AML-193 (cell line): Measurements from ENCODE around the gene TUT1.
"Not testable (repeated sequence)": the region's sequence is repeated elsewhere in the genome, so short reads cannot be mapped to it uniquely, and the experiment has no call there.

Source experiments
- DNase-seq, 2 experiments: peaks; one replicate each; lab custom pipeline; 2025; lab: John Stamatoyannopoulos, UW

TUT1 gene

DNA sequence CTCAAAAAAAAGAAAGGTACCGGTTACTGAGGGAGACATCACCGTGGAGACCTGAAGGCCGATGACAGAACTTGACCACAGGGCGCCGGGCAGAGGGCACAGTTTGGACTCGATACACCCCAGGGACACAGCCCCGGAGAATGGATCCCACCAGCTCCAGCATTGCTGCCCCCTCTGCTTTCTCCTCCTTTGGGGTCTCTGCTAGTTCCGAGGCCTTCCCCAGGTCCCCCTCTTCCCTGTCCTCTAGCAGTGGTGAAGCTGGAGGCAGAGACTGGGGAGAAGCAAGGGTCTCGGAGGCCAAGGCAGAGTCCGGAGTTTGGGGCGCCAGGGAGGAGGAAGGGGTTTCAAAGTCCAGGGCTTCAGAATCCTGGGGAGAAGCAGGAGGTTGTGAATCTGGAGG, 12.8 kb downstream of the TUT1 start:
- DNase-seq, result no peak

DNA sequence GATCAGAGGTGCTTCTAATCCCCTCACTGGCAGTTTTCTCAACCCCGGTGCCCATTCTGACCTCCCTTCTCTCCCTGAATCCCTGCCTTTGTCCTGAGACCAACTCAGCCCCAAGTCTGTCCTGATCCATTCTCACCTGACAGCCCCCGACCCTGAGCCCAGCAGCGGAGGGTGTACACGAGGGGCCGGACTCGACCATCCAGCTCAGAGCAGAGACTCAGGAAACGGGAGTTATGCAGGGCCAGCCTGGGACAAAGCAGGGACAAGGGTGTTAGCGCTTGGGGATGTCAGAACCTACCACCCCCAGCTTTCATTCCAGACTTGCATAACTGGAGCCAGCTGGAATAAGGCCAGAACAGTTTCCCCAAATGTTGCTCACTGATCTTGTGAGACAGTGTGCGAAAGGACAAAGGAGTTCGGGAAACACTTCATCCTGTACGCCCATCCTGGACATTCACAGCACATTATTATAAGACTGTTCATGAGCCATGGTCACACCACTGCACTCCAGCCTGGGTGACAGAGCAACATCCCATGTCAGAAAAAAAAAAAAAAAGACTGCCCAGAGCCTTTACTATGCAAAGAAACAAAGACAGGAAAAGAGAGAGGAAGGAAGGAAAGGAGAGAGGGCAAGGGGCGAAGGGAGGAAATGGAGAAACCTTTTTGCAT, 14.1 kb downstream of the TUT1 start:
- DNase-seq, result no peak

GRCh38 chr11:62575837-62576236, 15.5 kb downstream of the TUT1 start:
- DNase-seq, result no peak

DNA sequence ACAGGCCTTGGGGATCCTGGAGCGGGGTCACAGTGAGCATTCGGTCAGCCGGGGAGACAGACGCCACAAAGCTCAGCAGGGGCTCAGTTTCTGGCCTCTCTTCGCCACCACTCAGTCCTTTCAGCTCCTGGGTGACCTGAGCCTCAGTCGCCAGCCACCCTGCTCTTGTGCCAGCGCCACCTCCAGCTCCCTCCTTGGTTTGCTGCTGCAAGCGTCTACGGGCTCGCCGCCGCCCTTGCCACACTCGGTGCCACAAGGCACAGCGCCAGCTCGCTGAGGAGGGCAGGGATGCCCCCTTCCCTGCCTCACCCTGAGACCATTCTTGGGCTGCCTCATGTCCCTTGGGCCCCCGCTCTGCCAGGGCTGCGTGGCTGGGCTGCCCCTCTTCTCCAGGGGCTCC, 16.2 kb downstream of the TUT1 start:
- no peak for DNase-seq

DNA sequence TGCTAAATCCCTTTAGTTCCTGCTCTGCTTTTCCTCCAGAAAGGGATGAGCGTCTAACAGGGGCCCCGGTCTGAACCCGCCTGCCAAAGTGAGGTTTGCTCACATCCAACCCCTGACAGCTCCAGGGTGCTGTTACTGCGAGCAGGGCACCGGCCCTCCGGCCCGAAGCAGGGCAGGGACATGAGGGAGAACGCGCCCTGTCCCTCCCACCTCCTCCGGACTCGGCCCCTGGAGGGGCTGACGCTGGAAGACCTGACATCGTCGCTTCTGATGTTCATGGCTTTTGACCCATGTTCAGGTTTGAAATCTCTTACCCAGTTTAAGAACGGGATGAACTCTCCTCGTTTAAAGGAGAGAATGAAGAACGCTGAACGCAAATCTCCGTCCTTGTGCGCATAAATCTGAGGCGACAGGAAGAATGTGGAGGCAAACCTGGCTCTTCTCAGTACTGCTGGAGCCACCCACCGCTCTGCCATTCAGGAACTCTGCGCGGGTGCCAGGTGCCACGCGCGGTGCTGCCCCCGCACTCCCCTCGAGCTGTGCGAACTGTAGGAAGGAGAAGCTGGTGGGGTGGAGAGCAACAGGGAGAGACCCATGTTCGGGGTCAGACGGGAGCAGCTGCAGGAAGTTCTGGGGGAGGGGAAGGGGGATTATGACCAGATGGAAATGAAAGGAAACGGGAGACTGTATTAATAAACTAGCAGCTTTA, 16.8 kb downstream of the TUT1 start:
- no peak for DNase-seq

- DNase-seq, result peak; percentile 99
These were observed 17.5 kb downstream of the TUT1 start, which contains the start of gene EEF1G for GRCh38 chr11:62573592-62574362. Gene EEF1G (minus strand): TSS chr11:62573891. CDS start chr11:62573842, 49 bp downstream.

- peak in 1 of 2 experiments; percentile 10 for DNase-seq
These were observed 18.2 kb downstream of the TUT1 start for GRCh38 chr11:62573006-62573591.

DNA sequence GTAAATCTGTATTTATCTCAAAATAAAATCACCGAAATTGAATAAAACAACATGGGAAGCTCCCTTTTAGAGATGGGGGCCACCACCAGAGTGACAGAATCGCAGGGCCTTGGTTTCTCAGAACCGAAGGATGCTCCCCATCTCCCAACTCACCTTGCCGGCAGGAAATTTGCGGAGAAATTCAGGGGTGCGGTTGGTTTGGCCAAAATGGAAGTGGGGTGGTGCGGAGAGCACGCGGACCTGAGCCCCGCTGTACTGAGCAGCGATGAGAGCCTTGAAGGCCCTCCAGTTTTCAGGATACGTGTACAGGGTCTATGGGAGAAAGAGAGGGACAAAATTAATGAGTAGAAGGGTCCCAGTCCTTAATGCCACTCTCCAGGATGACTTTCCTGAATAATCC, 18.9 kb downstream of the TUT1 start:
- DNase-seq, result no peak

DNA sequence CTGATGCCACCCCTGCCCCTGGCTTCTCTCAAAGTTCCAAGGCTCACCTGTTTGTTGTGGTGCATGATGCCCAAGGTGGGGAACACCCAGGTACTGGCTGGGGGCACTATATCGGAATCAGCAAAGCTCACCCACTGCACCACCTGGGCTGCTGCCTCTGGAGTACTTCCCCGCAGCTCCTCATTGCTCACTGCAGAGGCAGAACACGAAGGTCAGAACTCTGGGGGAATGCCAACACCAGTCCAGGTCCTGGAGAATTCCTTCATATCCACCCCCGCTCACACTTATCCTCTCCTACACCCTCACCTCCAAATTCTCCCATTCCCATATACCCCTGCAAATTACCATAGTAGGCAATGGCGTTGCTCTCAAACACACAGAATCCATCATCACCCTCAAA, 19.8 kb downstream of the TUT1 start:
- DNase-seq, result not testable (repeated sequence)

DNA sequence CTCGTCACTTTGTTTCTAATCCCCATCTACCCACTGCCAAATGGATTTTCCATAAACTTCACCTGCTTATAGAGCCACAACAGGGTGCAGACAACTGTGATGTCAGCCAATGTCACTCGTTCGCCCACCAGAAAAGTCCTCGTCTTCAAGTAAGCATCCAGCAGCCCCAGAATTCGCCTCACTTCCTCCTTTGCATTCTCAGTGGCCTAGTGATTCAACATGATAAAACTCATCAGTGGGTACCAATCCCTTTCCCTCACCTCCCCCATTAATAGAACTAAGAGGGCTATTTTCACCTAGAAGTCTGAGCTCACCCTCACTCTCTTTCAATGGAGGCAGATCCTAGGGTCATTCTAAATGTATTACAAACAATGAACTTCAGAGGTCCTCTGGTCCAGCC, 20.4 kb downstream of the TUT1 start:
- DNase-seq, result not testable (repeated sequence)

- DNase-seq, result no peak
These were observed 21.7 kb downstream of the TUT1 start for GRCh38 chr11:62569611-62570010.

DNA sequence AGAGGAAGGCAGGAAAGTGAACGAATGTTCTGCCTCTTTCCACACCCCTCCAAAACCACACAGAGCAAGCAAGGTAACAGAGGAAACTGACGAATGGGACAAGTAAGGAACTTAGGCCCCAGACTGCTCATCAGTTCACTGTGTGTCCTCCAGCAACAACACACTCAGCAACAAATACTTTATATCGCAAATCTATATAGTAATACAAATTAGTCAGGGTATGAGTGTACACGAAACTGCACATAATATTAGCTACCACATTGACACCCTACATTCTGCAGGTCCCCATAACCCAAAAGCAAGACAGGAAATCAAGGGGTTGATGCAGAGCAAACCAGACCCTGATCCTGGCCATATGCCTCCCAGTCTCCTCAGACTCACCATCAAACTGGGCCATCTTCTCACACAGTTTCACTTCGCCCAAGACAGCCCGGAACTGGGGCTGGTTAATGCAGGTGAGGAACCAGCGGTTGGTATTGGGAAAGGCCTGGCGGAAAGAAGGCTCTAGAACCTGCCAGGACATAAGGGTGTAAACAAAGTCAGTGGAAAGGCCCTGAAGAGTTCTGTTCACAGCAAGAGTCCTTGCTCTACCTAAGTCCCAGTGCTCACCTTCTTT, 24.2 kb downstream of the TUT1 start:
- DNase-seq, result no peak

GRCh38 chr11:62566247-62566646, 25.1 kb downstream of the TUT1 start:
- DNase-seq, result no peak

- no peak for DNase-seq
These were observed 26.1 kb downstream of the TUT1 start for GRCh38 chr11:62565100-62565802.

- DNase-seq, result not testable (repeated sequence)
These were observed 29.6 kb downstream of the TUT1 start for GRCh38 chr11:62561677-62562230.

DNA sequence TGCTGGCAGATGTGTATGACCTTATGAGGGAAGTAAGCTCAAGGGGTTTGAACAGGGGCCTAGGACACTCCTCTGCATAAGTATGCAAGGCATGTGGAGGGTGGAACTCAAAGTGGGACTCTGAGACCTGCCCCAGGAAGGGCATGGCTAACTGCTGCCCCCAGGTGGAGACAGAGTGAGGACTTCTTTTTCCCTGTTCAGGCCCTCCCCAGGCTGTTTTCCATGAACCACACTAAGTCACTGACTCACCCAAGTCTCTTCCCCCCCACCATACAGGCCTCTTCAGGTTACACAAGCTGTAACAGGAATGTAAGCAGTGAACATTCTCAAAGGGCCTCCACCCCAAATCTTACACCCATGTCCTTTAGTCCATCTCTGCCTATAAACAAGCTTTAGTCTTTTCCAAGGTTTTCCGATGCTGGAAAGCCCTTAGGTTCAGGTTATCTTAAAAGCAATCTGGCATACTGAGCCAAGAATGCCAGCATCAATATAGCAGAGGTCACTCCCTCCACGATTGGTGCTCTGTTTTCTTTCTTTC, 30.7 kb downstream of the TUT1 start:
- DNase-seq, result peak; percentile 74 to 81

- DNase-seq, result not testable (repeated sequence)
These were observed 31.7 kb downstream of the TUT1 start for GRCh38 chr11:62559626-62560025.

- DNase-seq, result no peak
These were observed 32.1 kb downstream of the TUT1 start for GRCh38 chr11:62559204-62559603.

GRCh38 chr11:62558669-62559068, 32.7 kb downstream of the TUT1 start:
- no peak for DNase-seq

DNA sequence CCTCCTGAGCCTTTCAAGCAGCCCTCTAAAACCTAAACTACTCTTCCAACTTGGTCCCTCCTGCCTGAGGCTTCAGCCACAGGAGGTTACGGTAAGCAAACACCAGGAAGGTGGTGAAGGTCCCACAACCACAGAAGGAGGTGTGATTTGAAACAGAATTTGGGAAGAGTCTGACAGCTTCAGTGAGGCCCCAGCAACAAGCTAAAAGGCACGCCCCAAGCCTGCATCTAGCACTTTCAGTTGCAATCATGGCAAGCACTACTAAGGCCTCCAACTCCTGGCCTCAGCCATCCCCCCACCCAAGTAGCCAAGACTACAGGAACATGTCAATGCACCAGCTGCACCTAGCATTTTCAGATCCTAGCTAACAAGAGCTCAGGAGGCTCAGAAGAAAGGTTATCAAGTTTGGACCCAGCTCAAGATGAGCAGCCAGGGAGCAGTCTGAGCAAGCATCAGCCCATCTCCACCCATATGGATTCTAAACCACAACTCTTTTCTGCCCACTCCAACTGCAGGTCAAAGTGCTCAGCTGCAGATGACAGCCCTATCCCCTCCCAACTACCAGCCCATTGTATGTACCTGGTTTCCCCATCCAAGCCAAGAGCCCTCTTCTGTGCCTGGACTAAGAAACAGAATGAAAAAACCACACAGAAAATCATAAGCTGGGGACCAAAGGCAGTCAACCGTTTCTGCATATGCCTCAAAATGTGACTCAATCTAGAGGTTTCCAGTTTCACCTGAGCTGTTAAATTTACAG, 34.3 kb downstream of the TUT1 start:
- no peak for DNase-seq
